RCC 7860 (cell line): ENCODE data around the gene ANO4.
A peak's percentile ranks its signal among the peaks of the same experiment; 100 is the strongest.

Source experiments
- DNase-seq: peaks from one replicate; pipeline ENCODE4 v3.0.0-alpha.2; 2015; ENCODE audit warnings: low spot score
- FAIRE-seq: peaks from 2 replicates; lab custom pipeline; 2012; peaks lifted over from hg19 to GRCh38; lab: Jason Lieb, UNC

Gene ANO4

GRCh38 chr12:100940503-100940902, 145.9 kb downstream of the ANO4 start:
- no peak for FAIRE-seq

GRCh38 chr12:100942984-100943749, 148.6 kb downstream of the ANO4 start:
- DNase-seq, result no peak
- no peak for FAIRE-seq

More at GRCh38 chr12:100940503-100940902, 145.9 kb downstream of the ANO4 start:
- no peak for DNase-seq

- no peak for FAIRE-seq
- DNase-seq, result no peak
Measured at GRCh38 chr12:100951756-100952155, 157.2 kb downstream of the ANO4 start.

GRCh38 chr12:100953217-100953616, 158.6 kb downstream of the ANO4 start:
- FAIRE-seq (no peak), DNase-seq (no peak)

- DNase-seq (no peak), FAIRE-seq (no peak)
Measured at GRCh38 chr12:100953677-100954076, 159.1 kb downstream of the ANO4 start.

- DNase-seq (no peak), FAIRE-seq (no peak)
Measured at GRCh38 chr12:100954118-100954517, 159.5 kb downstream of the ANO4 start.

- DNase-seq (peak; percentile 70), FAIRE-seq (peak; percentile 55)
Measured at GRCh38 chr12:100955139-100955538, 160.6 kb downstream of the ANO4 start.

- FAIRE-seq (no peak), DNase-seq (no peak)
Measured at GRCh38 chr12:100956311-100956852, 161.8 kb downstream of the ANO4 start.

GRCh38 chr12:100959481-100959880, 164.9 kb downstream of the ANO4 start:
- peak; percentile 22 for DNase-seq

GRCh38 chr12:100962086-100962712, 167.6 kb downstream of the ANO4 start:
- DNase-seq, result no peak
- FAIRE-seq, result no peak

More at GRCh38 chr12:100959481-100959880, 164.9 kb downstream of the ANO4 start:
- no peak for FAIRE-seq

GRCh38 chr12:100963381-100963780, 168.8 kb downstream of the ANO4 start:
- DNase-seq, result no peak
- no peak for FAIRE-seq

- DNase-seq (no peak), FAIRE-seq (no peak)
Measured at GRCh38 chr12:100964028-100964427, 169.5 kb downstream of the ANO4 start.

GRCh38 chr12:100967189-100967588, 172.6 kb downstream of the ANO4 start:
- FAIRE-seq, result no peak

GRCh38 chr12:100970894-100971293, 176.3 kb downstream of the ANO4 start:
- FAIRE-seq, result no peak
- no peak for DNase-seq

More at GRCh38 chr12:100967189-100967588, 172.6 kb downstream of the ANO4 start:
- no peak for DNase-seq

- no peak for DNase-seq
- no peak for FAIRE-seq
Measured at GRCh38 chr12:100972121-100972520, 177.5 kb downstream of the ANO4 start.

- FAIRE-seq, result no peak
Measured at GRCh38 chr12:100974341-100974740, 179.8 kb downstream of the ANO4 start.

GRCh38 chr12:100974747-100975146, 180.2 kb downstream of the ANO4 start:
- no peak for DNase-seq
- no peak for FAIRE-seq

More at GRCh38 chr12:100974341-100974740, 179.8 kb downstream of the ANO4 start:
- no peak for DNase-seq

- no peak for DNase-seq
- FAIRE-seq, result no peak
Measured at GRCh38 chr12:100976735-100977134, 182.2 kb downstream of the ANO4 start.

- FAIRE-seq, result no peak
- DNase-seq, result no peak
Measured at GRCh38 chr12:100980856-100981255, 186.3 kb downstream of the ANO4 start.

GRCh38 chr12:100982511-100983183, 188.1 kb downstream of the ANO4 start:
- no peak for FAIRE-seq

GRCh38 chr12:100984796-100985195, 190.2 kb downstream of the ANO4 start:
- FAIRE-seq (no peak), DNase-seq (no peak)

More at GRCh38 chr12:100982511-100983183, 188.1 kb downstream of the ANO4 start:
- no peak for DNase-seq
